ENCODE data around the gene ZC3H7B. TPM values are rescaled to one million over a fixed set of nuclear protein-coding genes. Genes with fewer than 3 reads are reported as not detected.

The ZC3H7B gene
- total and polyA plus RNA-seq, 12 donors = 31.2 to 133 (median 77.6) TPM

GRCh38 chr22:41408665-41409064 is 107.3 kb downstream of the ZC3H7B start:
- peaks cover 11 to 33% of the 10 kb centered on the region in 2 donors for H3K4me1 ChIP-seq (replicated peaks in 1 of 2)
- 85 to 90% (median 87%) methylated on average over 8 of the region's 8 CpGs for WGBS, 4 donors
- no peak overlapping the region for H3K27ac ChIP-seq
- H3K9me3 ChIP-seq (replicated peaks in 1 of 3) = no peaks in the 10 kb centered on the region
- no peaks in the 10 kb centered on the region for H3K36me3 ChIP-seq (replicated peaks in 1 of 2)
- no peaks in the 10 kb centered on the region for H3K27me3 ChIP-seq
- intact Hi-C loops (cut with DNase I) = no loop called here
- H3K4me3 ChIP-seq = no peak overlapping the region
- TF ChIP-seq CTCF (IDR thresholded peaks at IDR 0.05) (no peak), POLR2A (IDR thresholded peaks at IDR 0.05) (no peak)
- DNase-seq = no peak

Small RNAs within 50 kb of the gene (microRNA-seq; reads per million reads assigned to microRNA genes)
- gene MIR6889 = 0.28 to 0.89 (median 0.38) reads per million in 3 donors

Small RNAs within 50 kb of the gene (small RNA-seq; reads per million reads assigned to genes)
- gene MIR6889 (0 reads per million in 2 donors), gene RNU6-495P (0 reads per million in 2 donors)

Other genes starting within 250 kb of the ZC3H7B start
- 100 to 1,000 TPM in 1 of 9 donors, 10 to 100 TPM in 8; 35.6 to 161 (median 58.3) TPM for gene EP300, start 208.9 kb upstream of the ZC3H7B start, total RNA-seq
- gene EP300, start 208.9 kb upstream of the ZC3H7B start, polyA plus RNA-seq = 10 to 100 TPM in 2 of 3 donors, 1 to 10 TPM in 1; 7.0 to 28.4 (median 19.7) TPM
- gene L3MBTL2, start 96.2 kb upstream of the ZC3H7B start, total RNA-seq = 10 to 100 TPM; 16.1 to 31.9 (median 25.7) TPM
- 10 to 100 TPM; 18.7 to 23.7 (median 21.4) TPM for gene L3MBTL2, start 96.2 kb upstream of the ZC3H7B start, polyA plus RNA-seq
- 10 to 100 TPM in 1 of 9 donors, 1 to 10 TPM in 8; 1.4 to 10.2 (median 3.3) TPM for gene CHADL, start 60.6 kb upstream of the ZC3H7B start, total RNA-seq
- gene CHADL, start 60.6 kb upstream of the ZC3H7B start, polyA plus RNA-seq = 10 to 100 TPM in 1 of 3 donors, 1 to 10 TPM in 1, under 1 TPM in 1; 0.15 to 21.9 (median 9.2) TPM
- gene RANGAP1, start 15.3 kb upstream of the ZC3H7B start, total RNA-seq = 100 to 1,000 TPM in 1 of 9 donors, 10 to 100 TPM in 8; 56.6 to 134 (median 74.6) TPM
- gene RANGAP1, start 15.3 kb upstream of the ZC3H7B start, polyA plus RNA-seq = 10 to 100 TPM; 57.4 to 91.9 (median 78.8) TPM
- gene TEF, start 80.4 kb downstream of the ZC3H7B start, total RNA-seq = 10 to 100 TPM in 8 of 9 donors, 1 to 10 TPM in 1; 7.2 to 33.9 (median 23.2) TPM
- 10 to 100 TPM; 11.8 to 17.5 (median 15.2) TPM for gene TEF, start 80.4 kb downstream of the ZC3H7B start, polyA plus RNA-seq
- 100 to 1,000 TPM in 1 of 9 donors, 10 to 100 TPM in 8; 16.2 to 117 (median 56.7) TPM for gene TOB2, start 145.3 kb downstream of the ZC3H7B start, total RNA-seq
- gene TOB2, start 145.3 kb downstream of the ZC3H7B start, polyA plus RNA-seq = 10 to 100 TPM; 14.7 to 24.1 (median 20.6) TPM
- 10 to 100 TPM; 18.2 to 49.0 (median 27.8) TPM for gene PHF5A, start 167.2 kb downstream of the ZC3H7B start, total RNA-seq
- gene PHF5A, start 167.2 kb downstream of the ZC3H7B start, polyA plus RNA-seq = 10 to 100 TPM; 29.5 to 50.8 (median 38.4) TPM
- gene ACO2, start 167.6 kb downstream of the ZC3H7B start, total RNA-seq = 100 to 1,000 TPM; 104 to 212 (median 146) TPM
- 100 to 1,000 TPM in 1 of 3 donors, 10 to 100 TPM in 2; 35.5 to 135 (median 64.8) TPM for gene ACO2, start 167.6 kb downstream of the ZC3H7B start, polyA plus RNA-seq
- 10 to 100 TPM; 18.7 to 92.6 (median 37.9) TPM for gene POLR3H, start 242.9 kb downstream of the ZC3H7B start, total RNA-seq
- gene POLR3H, start 242.9 kb downstream of the ZC3H7B start, polyA plus RNA-seq = 10 to 100 TPM; 45.1 to 61.5 (median 53.6) TPM